CD4-positive, CD25-positive, alpha-beta regulatory T cell (primary cell): ENCODE data around the gene LRP1. TPM values are rescaled to one million over a fixed set of nuclear protein-coding genes. Genes with fewer than 3 reads are reported as not detected.

Experiments used
- ATAC-seq, 2 donors: fragments of 150-1000 bp; cut with Tn5 transposase; one replicate each; pipeline ENCODE4 v1.10.0; 2021; ENCODE audit warnings: low read depth in 2 of 2, moderate number of reproducible peaks in 2 of 2, moderate library complexity in 1 of 2
- DNase-seq, 3 donors: peaks; one replicate each; pipeline versions ENCODE4 v3.0.0 to v3.0.0-alpha.2; 2012 to 2022; ENCODE audit warnings: mixed read lengths in 1 of 3
- H3K27ac ChIP-seq: one replicate; pipeline ENCODE4 v1.7.0; 2013; ENCODE audit warnings: mild to moderate bottlenecking, low read length; ENCODE audit not compliant: insufficient read depth, poor library complexity, severe bottlenecking
- H3K27me3 ChIP-seq: one replicate; pipeline ENCODE4 v1.7.0; 2013; ENCODE audit warnings: low read length; ENCODE audit not compliant: control insufficient read depth, insufficient read depth
- H3K36me3 ChIP-seq: one replicate; pipeline ENCODE4 v1.7.0; 2013; ENCODE audit warnings: mild to moderate bottlenecking, low read length, moderate library complexity; ENCODE audit not compliant: control insufficient read depth, insufficient read depth
- H3K4me1 ChIP-seq: 2 replicates; pipeline ENCODE4 v1.7.0; 2013; ENCODE audit warnings: mild to moderate bottlenecking, low read length; ENCODE audit not compliant: insufficient read depth, control insufficient read depth, poor library complexity, severe bottlenecking
- H3K4me3 ChIP-seq: one replicate; pipeline ENCODE4 v1.7.0; 2013; ENCODE audit warnings: low read depth, mild to moderate bottlenecking, low read length, moderate library complexity
- H3K9me3 ChIP-seq, 2 experiments: 1 replicate in 1 of 2; 2 replicates in 1 of 2; pipeline ENCODE4 v1.7.0; 2013; ENCODE audit warnings: low read length in 2 of 2, mild to moderate bottlenecking in 1 of 2, moderate library complexity in 1 of 2; ENCODE audit not compliant: control insufficient read depth in 2 of 2
- H3K27ac Mint-ChIP-seq, 3 donors: one replicate each; pipeline ENCODE4 v1.8.0; 2020 to 2022; ENCODE audit warnings: mild to moderate bottlenecking in 3 of 3, mixed read lengths in 3 of 3, moderate library complexity in 2 of 3
- H3K27me3 Mint-ChIP-seq: one replicate; pipeline ENCODE4 v1.8.0; 2022; ENCODE audit warnings: mild to moderate bottlenecking, mixed read lengths
- H3K36me3 Mint-ChIP-seq: one replicate; pipeline ENCODE4 v1.8.0; 2020; ENCODE audit warnings: mixed read lengths
- H3K4me1 Mint-ChIP-seq, 4 donors: one replicate each; pipeline ENCODE4 v1.8.0; 2020 to 2022; ENCODE audit warnings: mixed read lengths in 4 of 4, mild to moderate bottlenecking in 1 of 4
- H3K4me3 Mint-ChIP-seq, 4 donors: one replicate each; pipeline ENCODE4 v1.8.0; 2020 to 2022; ENCODE audit warnings: mild to moderate bottlenecking in 4 of 4, mixed read lengths in 4 of 4, moderate library complexity in 3 of 4
- H3K9me3 Mint-ChIP-seq, 7 donors: one replicate each; pipeline ENCODE4 v1.8.0; 2020 to 2022; ENCODE audit warnings: mixed read lengths in 7 of 7, mild to moderate bottlenecking in 3 of 7, moderate library complexity in 2 of 7
- polyA plus RNA-seq, 4 donors: library from polyadenylated mRNA; unstranded; fragments of 300-500 nt; fragmentation: Illumina TruSeq; gene quantifications; one replicate each; pipeline ENCODE4 v1.2.3, GENCODE V29; 2021
- total RNA-seq: library from RNA; stranded (reverse); gene quantifications from one replicate; pipeline ENCODE4 v1.2.3, GENCODE V29; 2022

The LRP1 gene
- total and polyA plus RNA-seq, 5 donors from 2014 or later, result 0.13 to 3.9 (median 0.21) TPM; not detected in 1

DNA sequence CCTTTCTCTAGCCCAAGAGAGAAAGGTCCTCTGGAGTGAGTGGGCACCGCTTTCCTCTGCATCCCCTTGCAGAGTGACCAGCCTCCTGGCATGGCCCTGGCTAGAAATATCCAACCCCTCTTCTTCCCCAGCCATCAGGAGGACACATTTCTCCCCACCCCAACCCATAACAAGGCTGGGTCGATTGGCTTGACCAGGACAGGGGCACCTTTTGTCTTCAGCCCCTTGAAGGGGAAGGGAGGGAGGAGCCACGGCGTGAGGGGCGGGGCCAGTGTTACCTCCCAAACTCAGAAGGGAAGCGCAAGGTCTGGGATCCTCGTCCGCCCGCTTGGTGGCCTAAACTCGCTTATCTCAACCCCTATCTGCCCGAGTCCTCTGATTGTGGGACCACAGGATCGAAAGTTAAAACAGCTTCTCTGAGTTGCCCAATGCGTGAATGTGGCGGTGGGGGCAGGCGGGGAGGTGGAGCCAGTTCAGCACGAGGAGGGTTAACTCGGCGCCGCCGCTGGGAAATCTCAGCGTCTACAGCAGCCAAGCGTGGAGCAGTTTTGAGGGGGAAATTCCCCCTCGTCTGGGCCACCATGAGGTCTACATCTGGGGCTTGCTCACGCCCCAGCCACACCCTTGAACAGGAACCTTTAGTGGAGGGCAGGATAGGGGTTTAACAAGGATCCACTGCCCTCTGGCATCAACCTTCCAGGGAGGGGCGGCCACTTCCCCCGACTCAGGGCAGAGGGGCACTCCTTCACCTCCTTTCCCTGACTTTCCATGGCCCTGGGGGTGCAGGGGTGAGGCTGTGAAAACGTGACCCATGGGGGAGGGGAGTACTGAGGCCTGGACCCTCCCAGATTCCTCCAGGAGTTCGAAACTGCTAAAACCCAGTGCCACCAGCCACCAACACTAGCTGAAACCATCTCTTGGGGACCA, 17.9 kb upstream of the LRP1 start:
- peak in 1 of 2 donors; percentile 7 for ATAC-seq
- H3K27me3 Mint-ChIP-seq, result peaks cover 14% of the 10 kb centered on the region
- H3K4me3 ChIP-seq, result peak overlapping the region; percentile 88

GRCh38 chr12:57111031-57111734, 17.1 kb upstream of the LRP1 start, which contains the start of gene STAT6:
TSS of gene STAT6 (minus strand) at chr12:57111362. CDS start at chr12:57108278, 3,084 bp downstream.
- Histone ChIP-seq H3K4me3 (peak within 1 kb of the TSS; percentile 88), H3K9me3 (no peaks in the 10 kb centered on the region), H3K27me3 (no peaks in the 10 kb centered on the region), H3K4me1 (peaks cover 48% of the 10 kb centered on the region), H3K36me3 (peaks cover 24% of the 10 kb centered on the region), H3K27ac (peak within 1 kb of the TSS; percentile 98)
- Mint-ChIP-seq H3K9me3 (peaks cover 0 to 5% (median 0%) of the 10 kb centered on the region in 7 donors), H3K27ac (peak within 1 kb of the TSS; percentile 98 to 99 (median 99)), H3K36me3 (peaks cover 15% of the 10 kb centered on the region), H3K27me3 (peaks cover 14% of the 10 kb centered on the region), H3K4me1 (peaks cover 0 to 55% (median 40%) of the 10 kb centered on the region in 4 donors), H3K4me3 (peak within 1 kb of the TSS; percentile 91 to 100 (median 97))
- peak; percentile 72 to 75 for ATAC-seq
- DNase-seq, result peak; percentile 82 to 97 (median 91)

More for the DNA sequence above, 17.9 kb upstream of the LRP1 start:
- peaks cover 0 to 60% (median 40%) of the 10 kb centered on the region in 4 donors for H3K4me1 Mint-ChIP-seq
- Histone ChIP-seq H3K36me3 (peaks cover 31% of the 10 kb centered on the region), H3K9me3 (no peaks in the 10 kb centered on the region), H3K27me3 (no peaks in the 10 kb centered on the region), H3K27ac (peak overlapping the region; percentile 98), H3K4me1 (peaks cover 48% of the 10 kb centered on the region)
- H3K27ac Mint-ChIP-seq, result peak overlapping the region; percentile 98 to 99 (median 99)
- peaks cover 16% of the 10 kb centered on the region for H3K36me3 Mint-ChIP-seq
- DNase-seq, result peak; percentile 43 to 71 (median 71)
- H3K4me3 Mint-ChIP-seq, result peak overlapping the region; percentile 91 to 100 (median 97)
- peaks cover 0 to 5% (median 0%) of the 10 kb centered on the region in 7 donors for H3K9me3 Mint-ChIP-seq

DNA sequence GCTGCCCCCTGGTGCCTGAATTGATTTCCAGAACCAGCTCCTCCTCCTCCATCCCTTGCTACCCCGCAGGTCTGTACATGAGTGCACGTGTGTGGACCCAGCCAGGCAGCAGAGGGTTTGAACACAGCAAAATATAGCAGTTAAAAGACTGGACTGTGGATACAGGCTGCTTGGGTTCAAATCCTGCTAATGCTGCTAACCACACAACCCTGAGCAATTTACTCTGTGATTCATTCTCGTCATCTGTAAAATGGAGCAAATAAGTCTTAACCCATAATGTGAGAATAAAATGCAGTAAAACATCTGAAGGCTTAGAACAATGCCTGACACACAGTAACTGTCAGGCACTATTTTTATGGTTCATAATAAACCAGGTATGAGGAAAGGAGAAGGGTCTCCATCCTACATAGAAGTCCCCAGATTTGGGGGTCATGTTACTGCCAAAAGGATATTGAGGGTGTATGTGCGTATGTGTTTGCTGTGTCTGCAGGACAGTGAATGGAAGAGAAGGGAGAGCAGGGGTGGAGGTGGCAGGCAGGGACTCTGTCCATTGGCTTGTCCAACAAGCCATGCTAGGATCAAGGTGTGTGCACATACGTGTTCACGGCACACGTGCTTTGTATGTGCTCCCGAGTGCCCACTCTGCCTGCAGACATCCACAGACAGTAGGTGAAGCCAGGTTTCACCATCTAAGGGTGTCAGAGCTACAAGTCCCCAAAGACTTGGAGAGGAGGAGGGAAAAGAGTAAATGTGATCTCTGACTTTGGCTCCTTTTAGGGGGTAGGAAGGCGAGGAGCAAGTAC, 15.6 kb upstream of the LRP1 start:
- peak overlapping the region; percentile 91 to 100 (median 97) for H3K4me3 Mint-ChIP-seq
- Histone ChIP-seq H3K27me3 (no peaks in the 10 kb centered on the region), H3K9me3 (no peaks in the 10 kb centered on the region), H3K4me3 (peak overlapping the region; percentile 88), H3K36me3 (peaks cover 9% of the 10 kb centered on the region), H3K4me1 (peaks cover 46% of the 10 kb centered on the region), H3K27ac (peak overlapping the region; percentile 98)
- DNase-seq (no peak), ATAC-seq (no peak)
- H3K27ac Mint-ChIP-seq, result peak overlapping the region; percentile 62 to 99 (median 98)
- peaks cover 7% of the 10 kb centered on the region for H3K36me3 Mint-ChIP-seq
- peaks cover 0 to 42% (median 30%) of the 10 kb centered on the region in 4 donors for H3K4me1 Mint-ChIP-seq
- H3K27me3 Mint-ChIP-seq, result peaks cover 19% of the 10 kb centered on the region
- peaks cover 0 to 5% (median 0%) of the 10 kb centered on the region in 7 donors for H3K9me3 Mint-ChIP-seq

DNA sequence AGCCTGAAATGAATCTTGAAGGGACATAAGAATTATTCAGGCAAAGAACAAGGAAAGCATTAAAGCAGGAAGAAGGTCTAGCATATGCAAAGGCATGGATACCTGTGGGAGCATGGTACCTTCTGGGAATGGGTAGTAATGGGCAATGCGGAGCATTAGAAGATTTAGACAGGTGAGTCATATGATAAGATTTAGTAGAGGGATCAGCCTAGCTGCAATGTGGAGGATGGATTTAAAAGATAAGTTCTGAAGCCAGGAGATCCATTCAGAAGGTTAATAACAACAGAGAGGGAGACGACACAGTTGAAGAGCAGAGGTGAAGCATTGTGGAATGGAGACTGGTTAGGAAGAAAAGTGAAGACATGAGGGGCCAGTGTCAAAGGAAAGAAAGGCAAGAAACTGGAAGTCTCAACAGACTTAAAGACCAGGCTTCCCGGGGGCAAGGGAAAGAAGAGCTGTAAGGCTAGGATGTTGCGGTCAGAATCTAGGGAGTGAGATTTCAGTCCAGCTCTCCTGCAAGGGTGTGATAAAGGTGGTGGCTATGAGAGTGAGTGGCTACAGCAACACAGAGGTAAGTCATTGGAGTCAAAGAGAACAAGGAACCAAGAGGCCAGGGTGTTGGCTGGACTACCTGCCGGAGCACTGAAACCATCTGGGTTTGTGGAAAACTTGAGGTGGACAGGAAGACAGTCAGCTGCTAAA, 11.6 kb upstream of the LRP1 start:
- H3K27ac ChIP-seq, result no peak overlapping the region
- peaks cover 9% of the 10 kb centered on the region for H3K4me1 ChIP-seq
- peaks cover 0 to 3% (median 0%) of the 10 kb centered on the region in 7 donors for H3K9me3 Mint-ChIP-seq
- peaks cover 11% of the 10 kb centered on the region for H3K27me3 Mint-ChIP-seq
- H3K4me3 Mint-ChIP-seq, result peak overlapping the region in 1 of 4 donors; percentile 10
- ATAC-seq (no peak), DNase-seq (no peak)
- no peaks in the 10 kb centered on the region for H3K27me3 ChIP-seq
- peak overlapping the region in 1 of 3 donors; percentile 0 for H3K27ac Mint-ChIP-seq
- H3K9me3 ChIP-seq, result no peaks in the 10 kb centered on the region
- H3K4me1 Mint-ChIP-seq, result peaks cover 0 to 15% (median 9%) of the 10 kb centered on the region in 4 donors
- no peaks in the 10 kb centered on the region for H3K36me3 ChIP-seq
- peaks cover 2% of the 10 kb centered on the region for H3K36me3 Mint-ChIP-seq
- no peak overlapping the region for H3K4me3 ChIP-seq

- H3K4me3 ChIP-seq, result no peak overlapping the region
- Mint-ChIP-seq H3K4me3 (no peak overlapping the region), H3K9me3 (peaks cover 0 to 3% (median 0%) of the 10 kb centered on the region in 7 donors), H3K27me3 (peaks cover 5% of the 10 kb centered on the region), H3K27ac (no peak overlapping the region), H3K4me1 (no peaks in the 10 kb centered on the region), H3K36me3 (peaks cover 2% of the 10 kb centered on the region)
- peak in 1 of 2 donors; percentile 45 for ATAC-seq
- H3K36me3 ChIP-seq, result no peaks in the 10 kb centered on the region
- no peak overlapping the region for H3K27ac ChIP-seq
- no peaks in the 10 kb centered on the region for H3K4me1 ChIP-seq
- DNase-seq, result no peak
- H3K27me3 ChIP-seq, result no peaks in the 10 kb centered on the region
- H3K9me3 ChIP-seq, result peaks cover 0 to 2% of the 10 kb centered on the region in 2 experiments
Observed at GRCh38 chr12:57118711-57119271, 9.5 kb upstream of the LRP1 start.

DNA sequence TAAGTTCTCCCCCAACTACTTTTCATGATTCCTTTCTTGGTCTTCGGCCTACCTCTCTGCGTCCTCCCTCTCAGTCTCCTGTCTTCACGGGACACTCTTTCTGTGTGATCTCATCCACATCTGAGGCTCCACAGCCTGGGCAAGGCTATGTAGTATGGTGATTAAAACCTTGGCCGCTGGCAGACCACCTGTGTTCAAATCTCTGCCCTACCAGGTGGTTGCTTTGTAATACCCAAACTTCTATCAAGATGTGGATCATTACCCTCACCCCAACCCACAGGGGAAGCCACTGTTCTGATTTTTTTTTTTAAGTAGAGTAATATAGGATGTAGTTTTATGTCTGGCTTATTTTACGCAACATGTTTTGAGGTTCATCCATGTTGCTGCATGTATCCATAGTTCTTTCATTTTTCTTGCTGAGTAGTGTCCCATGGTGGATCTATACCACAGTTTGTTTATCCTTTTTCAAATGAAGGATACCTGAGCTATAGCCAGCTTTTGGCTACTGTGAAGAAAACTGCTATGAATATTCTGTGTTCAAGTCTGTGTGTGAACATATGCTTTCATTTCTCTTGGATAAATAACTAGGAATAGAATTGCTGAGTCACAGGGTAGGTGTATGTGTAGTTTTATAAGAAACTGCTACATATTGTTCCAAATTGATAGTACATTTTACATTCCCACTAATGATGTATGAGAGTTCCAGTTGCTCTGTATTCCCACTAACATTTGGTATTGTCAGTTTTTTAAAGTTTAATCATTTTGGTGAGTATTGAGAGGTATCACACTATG, 8.8 kb upstream of the LRP1 start:
- no peak for ATAC-seq
- H3K9me3 ChIP-seq, result peaks cover 0 to 3% of the 10 kb centered on the region in 2 experiments
- H3K27me3 ChIP-seq, result no peaks in the 10 kb centered on the region
- Mint-ChIP-seq H3K4me3 (no peak overlapping the region), H3K27ac (no peak overlapping the region), H3K27me3 (peaks cover 12% of the 10 kb centered on the region), H3K9me3 (peaks cover 0 to 3% (median 0%) of the 10 kb centered on the region in 7 donors), H3K4me1 (peaks cover 4 to 5% (median 4%) of the 10 kb centered on the region in 4 donors), H3K36me3 (peaks cover 2% of the 10 kb centered on the region)
- H3K27ac ChIP-seq, result no peak overlapping the region
- no peak for DNase-seq
- no peaks in the 10 kb centered on the region for H3K4me1 ChIP-seq
- no peaks in the 10 kb centered on the region for H3K36me3 ChIP-seq
- H3K4me3 ChIP-seq, result no peak overlapping the region
